Peyer's patch (tissue), 4 donors: Measurements from ENCODE around the gene NR4A1. TPM values are rescaled to one million over a fixed set of nuclear protein-coding genes. Genes with fewer than 3 reads are reported as not detected.

ENCODE experiments used
- DNase-seq, 3 donors: peaks; one replicate each; pipeline ENCODE4 v3.0.0-alpha.2; 2017 to 2019
- H3K27ac ChIP-seq, 4 donors: fragments of 200-600 bp; sonication (generic); one replicate each; pipeline ENCODE4 v1.5.1; 2016 to 2019
- H3K27me3 ChIP-seq, 2 donors: fragments of 200-600 bp; sonication (generic); one replicate each; pipeline ENCODE4 v1.5.1; 2019
- H3K36me3 ChIP-seq, 3 donors: fragments of 200-600 bp; sonication (generic); one replicate each; pipeline ENCODE4 v1.5.1; 2016 to 2019
- H3K4me1 ChIP-seq, 4 donors: fragments of 200-600 bp; sonication (generic); one replicate each; pipeline ENCODE4 v1.5.1; 2016 to 2019
- H3K4me3 ChIP-seq, 4 donors: fragments of 200-600 bp; sonication (generic); 1 replicate in 3 of 4; 2 replicates in 1 of 4; pipeline ENCODE4 v1.5.1; 2016 to 2019; ENCODE audit warnings: mild to moderate bottlenecking in 1 of 4
- H3K9me3 ChIP-seq, 4 donors: fragments of 200-600 bp; sonication (generic); one replicate each; pipeline ENCODE4 v1.5.1; 2016 to 2019; ENCODE audit warnings: mild to moderate bottlenecking in 1 of 4
- POLR2A ChIP-seq, 2 donors: fragments of 450-650 bp; IDR thresholded peaks; one replicate each; pipeline ENCODE4 v1.5.1; 2017; ENCODE audit warnings: antibody characterized with exemption in 2 of 2, mild to moderate bottlenecking in 2 of 2, moderate library complexity in 2 of 2
- total RNA-seq, 4 donors: library from RNA; depleted of rRNA; stranded (reverse); fragments of >200 nt; gene quantifications; one replicate each; pipeline ENCODE4 v1.1.0, GENCODE V29; 2016
- TF ChIP-seq, protein P1 (sequence below), 6 experiments: fragments of 450-650 bp in 4 of 6; fragments of 200-600 bp in 2 of 6; sonication (generic) in 1 of 6; IDR thresholded peaks; one replicate each; pipeline ENCODE4 v1.5.1; 2017 to 2019; ENCODE audit warnings: antibody characterized with exemption in 6 of 6, mild to moderate bottlenecking in 3 of 6, moderate library complexity in 1 of 6

Gene NR4A1
- 100 to 1,000 TPM in 1 of 4 donors, 10 to 100 TPM in 2, 1 to 10 TPM in 1; 3.9 to 265 (median 42.2) TPM for total RNA-seq

GRCh38 chr12:52050758-52051541 is at the start of gene NR4A1:
NR4A1 (plus strand) TSS chr12:52051442; CDS start chr12:52054329, 2,887 bp downstream.
- no peaks in the 10 kb centered on the region for H3K9me3 ChIP-seq
- H3K27ac ChIP-seq: peak within 1 kb of the TSS; percentile 93 to 96 (median 96)
- peak; percentile 99 to 100 (median 100) for DNase-seq
- peaks cover 0 to 41% (median 14%) of the 10 kb centered on the region in 4 donors for H3K4me1 ChIP-seq
- peak; percentile 79 to 95 for TF ChIP-seq POLR2A (IDR thresholded peaks at IDR 0.05)
- TF ChIP-seq, protein P1, sequence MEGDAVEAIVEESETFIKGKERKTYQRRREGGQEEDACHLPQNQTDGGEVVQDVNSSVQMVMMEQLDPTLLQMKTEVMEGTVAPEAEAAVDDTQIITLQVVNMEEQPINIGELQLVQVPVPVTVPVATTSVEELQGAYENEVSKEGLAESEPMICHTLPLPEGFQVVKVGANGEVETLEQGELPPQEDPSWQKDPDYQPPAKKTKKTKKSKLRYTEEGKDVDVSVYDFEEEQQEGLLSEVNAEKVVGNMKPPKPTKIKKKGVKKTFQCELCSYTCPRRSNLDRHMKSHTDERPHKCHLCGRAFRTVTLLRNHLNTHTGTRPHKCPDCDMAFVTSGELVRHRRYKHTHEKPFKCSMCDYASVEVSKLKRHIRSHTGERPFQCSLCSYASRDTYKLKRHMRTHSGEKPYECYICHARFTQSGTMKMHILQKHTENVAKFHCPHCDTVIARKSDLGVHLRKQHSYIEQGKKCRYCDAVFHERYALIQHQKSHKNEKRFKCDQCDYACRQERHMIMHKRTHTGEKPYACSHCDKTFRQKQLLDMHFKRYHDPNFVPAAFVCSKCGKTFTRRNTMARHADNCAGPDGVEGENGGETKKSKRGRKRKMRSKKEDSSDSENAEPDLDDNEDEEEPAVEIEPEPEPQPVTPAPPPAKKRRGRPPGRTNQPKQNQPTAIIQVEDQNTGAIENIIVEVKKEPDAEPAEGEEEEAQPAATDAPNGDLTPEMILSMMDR (IDR thresholded peaks at IDR 0.05): peak in 3 of 6 experiments; percentile 1 to 31 (median 6)
- H3K4me3 ChIP-seq: peak within 1 kb of the TSS; percentile 59 to 68 (median 61)
- peaks cover 0 to 19% (median 0%) of the 10 kb centered on the region in 3 donors for H3K36me3 ChIP-seq
- H3K27me3 ChIP-seq: no peaks in the 10 kb centered on the region

DNA sequence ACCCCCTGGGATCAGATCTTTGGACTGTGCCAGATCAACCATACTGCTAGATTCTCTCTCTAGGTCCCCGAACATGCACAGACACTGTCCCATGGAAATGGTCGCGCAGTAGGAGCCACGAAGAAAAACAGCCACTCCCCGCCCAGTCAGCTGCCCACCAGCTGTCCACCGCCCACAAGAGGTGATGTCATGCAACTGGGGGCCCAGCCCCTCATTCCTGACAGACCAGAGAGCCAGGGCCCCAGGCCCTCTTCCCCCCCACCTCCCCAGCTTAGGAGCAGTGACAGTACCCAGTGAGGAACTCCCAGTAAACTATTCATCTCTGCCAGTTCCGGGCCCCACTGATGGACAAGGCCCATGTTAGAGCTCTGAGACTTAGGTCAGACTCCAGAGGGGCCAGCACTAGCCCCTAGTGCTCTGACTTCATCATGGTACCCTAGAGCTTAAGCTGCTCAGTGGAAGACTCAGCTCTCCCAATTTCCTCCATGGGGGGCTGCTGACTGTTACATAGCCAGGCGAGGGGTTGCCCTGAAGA is 48.2 kb upstream of the NR4A1 start:
- no peak overlapping the region for H3K4me3 ChIP-seq
- H3K27me3 ChIP-seq: peaks cover 0 to 10% of the 10 kb centered on the region in 2 donors
- H3K4me1 ChIP-seq: peaks cover 0 to 23% (median 7%) of the 10 kb centered on the region in 4 donors
- H3K27ac ChIP-seq: no peak overlapping the region
- H3K9me3 ChIP-seq: no peaks in the 10 kb centered on the region
- TF ChIP-seq POLR2A (IDR thresholded peaks at IDR 0.05): no peak
- TF ChIP-seq, protein P1 (IDR thresholded peaks at IDR 0.05): no peak
- peaks cover 0 to under 1% (median 0%) of the 10 kb centered on the region in 3 donors for H3K36me3 ChIP-seq
- no peak for DNase-seq

GRCh38 chr12:52003591-52003990 is 47.7 kb upstream of the NR4A1 start:
- DNase-seq: no peak
- no peaks in the 10 kb centered on the region for H3K9me3 ChIP-seq
- no peak overlapping the region for H3K4me3 ChIP-seq
- TF ChIP-seq, protein P1 (IDR thresholded peaks at IDR 0.05): no peak
- TF ChIP-seq POLR2A (IDR thresholded peaks at IDR 0.05): no peak
- H3K27ac ChIP-seq: no peak overlapping the region
- no peaks in the 10 kb centered on the region for H3K36me3 ChIP-seq
- peaks cover 0 to 23% (median 7%) of the 10 kb centered on the region in 4 donors for H3K4me1 ChIP-seq
- H3K27me3 ChIP-seq: peaks cover 0 to 10% of the 10 kb centered on the region in 2 donors

GRCh38 chr12:52004042-52004648 is 47.1 kb upstream of the NR4A1 start:
- H3K36me3 ChIP-seq: no peaks in the 10 kb centered on the region
- peak in 2 of 3 donors; percentile 33 to 73 for DNase-seq
- H3K4me1 ChIP-seq: peaks cover 0 to 23% (median 7%) of the 10 kb centered on the region in 4 donors
- H3K27me3 ChIP-seq: peaks cover 0 to 10% of the 10 kb centered on the region in 2 donors
- no peak overlapping the region for H3K27ac ChIP-seq
- TF ChIP-seq, protein P1 (IDR thresholded peaks at IDR 0.05): peak in 5 of 6 experiments; percentile 53 to 72 (median 63)
- TF ChIP-seq POLR2A (IDR thresholded peaks at IDR 0.05): no peak
- no peaks in the 10 kb centered on the region for H3K9me3 ChIP-seq
- no peak overlapping the region for H3K4me3 ChIP-seq

GRCh38 chr12:52005218-52005902 is 45.9 kb upstream of the NR4A1 start:
- DNase-seq: no peak
- Histone ChIP-seq H3K4me1 (peaks cover 0 to 23% (median 11%) of the 10 kb centered on the region in 4 donors), H3K36me3 (no peaks in the 10 kb centered on the region), H3K4me3 (no peak overlapping the region), H3K9me3 (no peaks in the 10 kb centered on the region), H3K27me3 (peaks cover 0 to 10% of the 10 kb centered on the region in 2 donors), H3K27ac (peak overlapping the region in 1 of 4 donors; percentile 93)
- TF ChIP-seq POLR2A (IDR thresholded peaks at IDR 0.05): no peak
- TF ChIP-seq, protein P1 (IDR thresholded peaks at IDR 0.05): no peak
